Uterus (tissue), 2 donors: ENCODE data around the gene ULK4.

Experiments used
- CTCF ChIP-seq, 4 experiments: fragments of 200-600 bp in 2 of 4; fragments of 450-650 bp in 2 of 4; sonication (generic) in 2 of 4; IDR thresholded peaks; one replicate each; pipeline ENCODE4 v1.5.1; 2016 to 2019; ENCODE audit warnings: antibody characterized with exemption in 4 of 4, mild to moderate bottlenecking in 2 of 4, moderate library complexity in 1 of 4
- POLR2A ChIP-seq, 2 donors: fragments of 450-650 bp; IDR thresholded peaks; one replicate each; pipeline ENCODE4 v1.6.1; 2016; ENCODE audit warnings: antibody characterized with exemption in 2 of 2, mild to moderate bottlenecking in 1 of 2, moderate library complexity in 1 of 2

GRCh38 chr3:41601404-41601987, 360.4 kb downstream of the ULK4 start:
- TF ChIP-seq CTCF (IDR thresholded peaks at IDR 0.05) (no peak), POLR2A (IDR thresholded peaks at IDR 0.05) (no peak)
